ENCODE measurements around the gene ART4. TPM values are rescaled to one million over a fixed set of nuclear protein-coding genes. Genes with fewer than 3 reads are reported as not detected.
A peak's percentile ranks its signal among the peaks of the same experiment; 100 is the strongest.

ART4 gene
- total RNA-seq, 1 donor from 2014 or later: 1.9 TPM

DNA sequence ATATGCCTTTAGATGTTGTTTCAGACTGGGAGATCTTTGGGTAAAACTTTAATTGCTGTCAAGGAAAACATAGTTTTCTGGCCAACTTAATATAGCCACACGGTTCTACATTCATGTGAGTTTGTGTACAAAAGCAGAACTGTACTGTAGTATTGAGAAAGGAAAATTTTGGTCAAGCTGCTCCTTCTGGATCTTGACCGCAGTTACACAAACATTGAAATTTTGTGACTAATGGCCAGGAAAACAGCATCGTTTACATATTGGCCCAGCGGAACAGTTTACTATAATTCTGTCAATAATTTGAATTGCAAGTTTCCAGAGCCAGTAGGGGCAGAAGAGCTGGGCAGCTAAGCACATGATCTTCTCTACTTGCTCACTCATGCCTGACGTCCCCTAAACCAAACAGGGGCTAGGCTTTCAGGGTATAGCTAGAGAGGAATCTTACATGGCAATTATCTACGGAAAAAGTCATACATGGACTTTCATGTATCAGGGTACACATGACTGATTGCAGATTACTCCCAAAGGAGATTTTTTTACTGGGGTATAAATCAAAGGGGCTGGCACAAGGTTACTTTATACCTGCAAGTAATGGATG lies 11.4 kb upstream of the ART4 start:
- DNase-seq (ENCODE audit: low spot score): no peak
- intact Hi-C loops (cut with DNase I): no loop called here

DNA sequence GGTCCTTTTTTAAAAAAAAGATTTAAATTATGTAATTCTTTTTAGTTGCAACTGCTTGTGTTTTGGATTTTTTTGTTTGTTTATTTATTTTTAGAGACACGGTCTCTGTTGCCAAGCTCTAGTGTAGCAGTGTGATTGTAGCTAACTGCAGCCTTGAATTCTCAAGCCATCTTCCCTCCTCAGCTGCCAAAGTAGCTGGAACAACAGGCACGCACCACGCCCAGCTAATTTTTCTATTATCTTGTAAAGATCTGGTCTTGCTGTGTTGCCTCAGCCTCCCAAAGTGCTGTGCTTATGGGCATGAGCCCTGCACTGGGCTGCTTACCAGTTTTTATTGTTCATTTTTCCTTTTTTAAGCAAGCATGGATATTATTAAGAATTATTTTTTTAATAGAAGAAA lies 10.6 kb upstream of the ART4 start:
- DNase-seq (ENCODE audit: low spot score): no peak
- intact Hi-C loops (cut with DNase I): no loop called here

DNA sequence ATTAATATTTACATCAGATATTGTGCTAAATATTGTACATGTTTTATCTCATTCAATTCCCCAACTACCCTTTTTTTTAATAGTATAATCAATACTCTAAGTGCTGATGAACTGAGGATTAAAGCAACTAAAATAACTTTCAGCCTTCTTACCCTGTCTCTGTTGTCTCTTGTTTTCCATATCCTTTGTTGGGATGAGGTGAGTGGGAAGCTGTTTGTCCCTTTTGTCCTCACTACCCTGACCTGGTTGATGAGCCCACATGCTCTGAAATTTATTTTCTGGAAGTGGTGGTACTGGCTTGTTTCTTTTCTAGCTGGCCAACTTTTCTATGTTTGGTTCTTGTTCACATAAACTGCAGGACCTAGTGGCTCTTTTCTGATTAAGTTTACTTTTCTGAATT lies 9.6 kb upstream of the ART4 start:
- DNase-seq (ENCODE audit: low spot score): no peak
- intact Hi-C loops (cut with DNase I): no loop called here

DNA sequence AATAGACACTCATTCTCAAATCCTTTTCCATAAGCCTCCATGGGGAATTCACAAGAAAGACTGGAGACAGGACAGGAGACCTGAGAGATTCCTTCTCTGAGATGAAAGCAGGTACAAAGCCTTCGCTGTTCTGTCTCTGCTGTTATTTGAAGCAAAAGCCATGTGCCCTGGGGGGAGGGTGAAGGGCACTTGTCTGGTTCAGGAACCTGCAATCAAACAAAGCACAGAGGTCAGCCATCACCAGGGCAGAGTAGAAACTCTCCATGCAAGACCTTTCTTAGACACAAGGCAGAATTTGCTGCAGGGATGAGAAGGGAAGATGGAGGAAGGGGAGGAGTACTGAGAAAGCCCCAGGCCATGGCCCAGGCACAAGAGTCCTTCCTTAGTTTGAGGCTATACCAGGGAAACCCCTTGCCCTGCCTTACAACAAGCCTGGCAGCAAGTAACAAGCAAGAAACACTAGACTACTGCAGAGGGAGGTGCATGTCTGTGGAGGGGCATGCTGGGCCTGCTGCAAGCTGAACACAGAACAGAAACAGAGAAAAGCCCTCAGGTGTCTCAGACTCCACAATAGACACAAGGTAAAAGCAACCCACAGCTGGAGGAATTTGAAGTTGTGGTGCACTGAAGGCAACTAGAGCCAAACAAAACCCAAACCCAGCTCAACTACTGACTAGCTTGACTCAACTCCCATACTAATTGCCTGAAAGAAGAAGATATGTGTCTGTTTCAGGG lies 7.8 kb upstream of the ART4 start:
- no peak for DNase-seq (ENCODE audit: low spot score)
- intact Hi-C loops (cut with DNase I): loop anchor here (2.0 kb wide), 1 partner anchor 40 kb away; no protein-coding TSS in a partner anchor

DNA sequence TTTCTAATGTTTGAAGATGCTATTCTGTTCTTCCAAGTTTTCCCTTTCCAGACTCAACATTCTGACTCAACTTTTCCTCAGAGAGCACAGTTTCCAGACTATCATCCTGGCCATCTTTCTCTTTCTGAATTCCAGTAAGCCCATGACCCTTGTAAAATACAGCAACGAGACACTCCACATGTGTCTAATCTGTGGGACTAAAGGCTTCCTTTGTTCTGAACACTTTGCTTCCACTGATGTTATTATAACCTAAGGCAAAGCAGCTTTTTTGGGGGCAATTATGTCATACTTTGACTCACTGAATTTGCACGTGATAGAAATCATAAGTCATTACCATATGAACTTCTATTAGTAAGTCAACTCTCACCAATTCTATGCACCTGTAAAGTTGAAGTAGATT lies 6.3 kb upstream of the ART4 start:
- DNase-seq (ENCODE audit: low spot score): no peak
- intact Hi-C loops (cut with DNase I): loop anchor here (2.0 to 10.0 kb wide), 5 partner anchors 41 to 425 kb away; no protein-coding TSS in a partner anchor

DNA sequence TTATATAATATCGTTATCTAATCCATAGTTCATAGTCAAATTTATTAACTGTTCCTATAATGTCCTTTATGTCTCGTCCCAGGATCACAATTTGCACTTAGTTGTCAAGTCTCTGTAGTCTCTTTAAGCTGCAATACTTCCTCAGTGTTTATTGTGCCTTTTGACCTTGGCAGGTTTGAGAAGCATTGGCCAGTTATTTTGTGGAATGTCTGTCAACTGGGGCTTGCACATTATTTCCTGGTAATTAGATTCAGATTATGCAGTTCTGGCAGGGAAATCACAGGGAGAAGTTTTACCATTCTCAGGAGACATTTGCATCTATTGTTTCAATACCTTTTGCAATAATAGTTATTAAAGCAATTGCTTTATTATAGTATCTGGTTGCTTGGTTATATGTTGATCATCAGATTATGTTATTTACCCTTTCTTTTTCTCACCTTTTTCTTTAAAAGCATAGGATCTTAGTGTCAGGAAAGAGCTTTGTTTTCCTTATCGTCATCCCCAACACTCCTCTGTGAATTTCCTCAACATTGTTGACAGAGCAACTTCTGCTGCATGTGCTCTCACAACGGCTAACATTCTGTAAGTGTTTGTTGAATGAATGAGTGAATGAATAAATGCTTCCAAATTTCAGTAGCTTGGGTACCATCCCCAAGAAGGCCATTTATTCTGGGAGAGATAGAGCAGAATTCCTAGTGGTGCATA lies 3.7 kb upstream of the ART4 start:
- no peak for DNase-seq (ENCODE audit: low spot score)
- intact Hi-C loops (cut with DNase I): loop anchor here (1.0 to 10.0 kb wide), 5 partner anchors 105 to 428 kb away; no protein-coding TSS in a partner anchor

DNA sequence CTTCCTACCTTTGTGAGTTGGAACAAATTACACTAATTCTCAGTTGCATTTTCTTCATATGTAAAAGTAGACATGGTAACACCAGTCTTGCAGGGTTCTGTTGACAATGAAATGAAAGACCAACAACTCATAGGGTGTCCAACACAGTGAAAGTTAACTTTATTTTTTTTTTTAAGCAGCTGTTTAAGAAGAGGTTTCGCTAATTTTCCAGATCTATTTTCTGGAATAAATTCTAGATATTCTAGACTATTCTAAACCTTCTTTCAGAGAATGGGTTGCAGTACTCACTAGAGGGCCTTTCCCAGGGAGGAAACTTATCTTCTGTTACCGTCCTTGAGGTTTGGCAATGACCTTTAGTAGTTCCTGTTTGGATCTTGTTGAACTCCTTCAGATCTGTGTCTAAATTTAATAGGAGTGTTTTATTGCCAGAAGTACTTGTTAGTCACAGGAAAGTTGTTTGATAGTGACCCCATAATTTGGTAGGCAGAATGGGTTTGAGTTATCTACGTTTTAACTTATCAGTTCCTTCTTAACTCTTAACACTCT lies 2.8 kb upstream of the ART4 start:
- no peak for DNase-seq (ENCODE audit: low spot score)
- intact Hi-C loops (cut with DNase I): loop anchor here (1.0 to 10.0 kb wide), 5 partner anchors 106 to 429 kb away; no protein-coding TSS in a partner anchor

DNA sequence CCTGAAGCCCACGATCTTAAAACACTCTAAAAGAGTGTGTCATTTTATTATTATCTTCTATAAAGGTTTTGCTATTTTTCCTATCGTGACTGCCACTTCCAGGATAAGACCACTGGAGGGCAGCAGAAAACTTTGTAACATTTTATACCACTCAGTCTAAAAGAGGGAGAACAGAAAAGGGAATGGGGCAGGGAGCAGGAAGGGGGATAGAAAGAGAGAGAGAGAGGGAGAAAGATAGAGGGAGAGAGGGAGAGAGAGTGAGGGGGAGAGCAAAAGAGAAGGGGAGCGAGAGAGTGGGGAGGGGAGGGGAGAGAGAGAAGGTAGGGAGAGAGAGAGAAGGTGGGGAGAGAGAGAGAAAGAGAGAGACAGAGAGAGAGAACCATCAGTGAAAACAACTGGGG lies 2.0 kb upstream of the ART4 start:
- DNase-seq (ENCODE audit: low spot score): no peak
- intact Hi-C loops (cut with DNase I): loop anchor here (5.0 to 10.0 kb wide), 4 partner anchors 107 to 429 kb away; no protein-coding TSS in a partner anchor

DNA sequence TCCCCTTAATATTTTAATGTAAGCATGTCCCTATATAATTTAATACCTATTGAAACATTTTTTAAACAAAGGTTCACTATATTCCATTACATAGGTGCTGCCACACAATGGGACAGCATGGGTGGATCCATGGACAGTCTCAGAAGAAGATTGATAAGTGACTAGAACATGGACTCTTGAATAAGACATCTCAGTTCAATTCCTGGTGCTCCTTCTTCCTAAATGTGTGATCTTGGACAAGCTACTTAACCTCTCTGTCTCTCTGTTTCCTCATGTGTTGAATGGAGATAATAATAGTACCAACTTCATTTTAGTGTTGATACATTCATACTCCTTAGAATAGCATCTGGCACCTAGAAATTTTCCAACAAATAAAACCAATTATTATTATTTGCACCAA lies 1.1 kb upstream of the ART4 start:
- DNase-seq (ENCODE audit: low spot score): no peak
- intact Hi-C loops (cut with DNase I): loop anchor here (5.0 to 10.0 kb wide), 4 partner anchors 42 to 430 kb away; partner anchors contain the start of genes C12orf60 and WBP11

DNA sequence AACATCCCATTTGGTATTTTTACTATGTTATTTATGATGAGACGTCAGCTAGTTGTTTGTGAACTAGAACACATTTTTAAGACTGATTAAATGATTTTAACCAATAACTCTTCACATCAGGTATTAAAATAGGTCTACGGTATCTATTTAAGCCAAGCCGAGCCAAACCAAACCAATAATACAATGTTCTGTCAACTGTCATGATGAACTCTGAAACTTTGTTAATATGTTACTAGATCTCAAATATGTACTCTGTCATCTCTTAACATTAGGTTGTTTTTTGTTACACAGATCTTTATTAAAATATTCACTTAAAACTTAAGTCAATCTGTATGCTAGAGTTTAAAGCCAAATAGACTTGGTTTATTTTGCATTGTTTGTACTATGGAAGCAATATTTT lies 1.0 kb downstream of the ART4 start:
- intact Hi-C loops (cut with DNase I): loop anchor here (2.0 to 10.0 kb wide), 5 partner anchors 40 to 432 kb away; partner anchors contain the start of genes C12orf60 and WBP11
- DNase-seq (ENCODE audit: low spot score): no peak

DNA sequence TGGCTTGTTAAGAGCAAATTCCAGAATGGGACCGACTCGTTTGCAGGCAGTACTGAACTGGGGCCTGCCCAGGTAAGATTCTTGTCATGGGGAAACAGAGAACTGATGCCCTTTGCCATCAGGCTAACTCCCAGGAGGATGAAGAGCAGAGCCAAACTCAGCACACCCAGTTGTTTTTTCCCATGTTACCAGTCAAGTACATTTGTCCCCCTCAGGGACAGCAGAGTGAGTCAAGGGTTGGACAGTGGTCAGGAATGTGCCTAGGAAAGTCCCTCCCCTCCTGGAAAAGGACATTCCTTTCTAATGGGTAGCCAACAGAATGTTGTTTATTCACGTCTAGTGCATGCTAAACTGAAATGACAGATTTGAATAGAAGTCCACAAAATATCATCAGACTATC lies 1.6 kb downstream of the ART4 start:
- peak; percentile 78 for DNase-seq (ENCODE audit: low spot score)
- intact Hi-C loops (cut with DNase I): loop anchor here (2.0 to 10.0 kb wide), 5 partner anchors 39 to 433 kb away; partner anchors contain the start of genes C12orf60 and WBP11

DNA sequence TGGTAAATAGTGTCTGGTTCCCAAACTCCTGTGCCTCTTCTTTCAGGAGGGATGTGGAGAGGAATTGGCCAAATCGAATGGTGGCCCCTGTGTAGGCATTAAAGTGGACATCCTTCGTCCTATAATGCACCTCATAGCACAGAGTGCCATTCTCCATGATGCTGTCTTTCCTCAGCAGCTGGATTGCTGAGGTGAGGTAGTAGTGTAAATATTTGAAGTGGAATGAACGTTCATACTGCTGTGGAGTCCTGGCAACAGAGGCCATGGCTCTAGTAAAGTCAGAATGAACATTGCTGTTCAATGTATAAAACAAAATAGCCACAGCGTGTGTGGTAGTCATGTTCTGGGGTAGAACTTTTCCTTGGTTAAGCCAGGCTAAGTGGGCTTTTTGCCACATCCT lies 2.7 kb downstream of the ART4 start:
- intact Hi-C loops (cut with DNase I): loop anchor here (5.0 to 10.0 kb wide), 4 partner anchors 38 to 434 kb away; partner anchors contain the start of genes C12orf60 and WBP11
- no peak for DNase-seq (ENCODE audit: low spot score)

DNA sequence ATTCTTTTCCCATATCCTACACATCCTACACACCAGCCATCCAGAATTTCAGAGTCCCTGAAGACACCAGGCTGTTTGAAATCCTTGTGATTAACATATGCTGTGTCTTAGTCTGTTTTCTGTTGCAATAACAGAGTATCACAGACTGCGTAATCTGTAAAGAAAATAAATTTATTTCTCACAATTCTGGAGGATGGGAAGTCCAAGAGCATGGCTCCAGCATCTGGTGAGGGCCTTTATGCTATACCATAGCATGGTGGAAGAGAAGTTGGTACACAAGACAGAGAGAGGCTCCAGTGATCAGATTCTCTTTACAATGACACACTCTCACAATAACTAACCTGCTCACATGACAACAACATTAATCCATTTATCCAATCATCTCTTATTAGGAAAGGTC lies 4.1 kb downstream of the ART4 start:
- no peak for DNase-seq (ENCODE audit: low spot score)
- intact Hi-C loops (cut with DNase I): no loop called here

DNA sequence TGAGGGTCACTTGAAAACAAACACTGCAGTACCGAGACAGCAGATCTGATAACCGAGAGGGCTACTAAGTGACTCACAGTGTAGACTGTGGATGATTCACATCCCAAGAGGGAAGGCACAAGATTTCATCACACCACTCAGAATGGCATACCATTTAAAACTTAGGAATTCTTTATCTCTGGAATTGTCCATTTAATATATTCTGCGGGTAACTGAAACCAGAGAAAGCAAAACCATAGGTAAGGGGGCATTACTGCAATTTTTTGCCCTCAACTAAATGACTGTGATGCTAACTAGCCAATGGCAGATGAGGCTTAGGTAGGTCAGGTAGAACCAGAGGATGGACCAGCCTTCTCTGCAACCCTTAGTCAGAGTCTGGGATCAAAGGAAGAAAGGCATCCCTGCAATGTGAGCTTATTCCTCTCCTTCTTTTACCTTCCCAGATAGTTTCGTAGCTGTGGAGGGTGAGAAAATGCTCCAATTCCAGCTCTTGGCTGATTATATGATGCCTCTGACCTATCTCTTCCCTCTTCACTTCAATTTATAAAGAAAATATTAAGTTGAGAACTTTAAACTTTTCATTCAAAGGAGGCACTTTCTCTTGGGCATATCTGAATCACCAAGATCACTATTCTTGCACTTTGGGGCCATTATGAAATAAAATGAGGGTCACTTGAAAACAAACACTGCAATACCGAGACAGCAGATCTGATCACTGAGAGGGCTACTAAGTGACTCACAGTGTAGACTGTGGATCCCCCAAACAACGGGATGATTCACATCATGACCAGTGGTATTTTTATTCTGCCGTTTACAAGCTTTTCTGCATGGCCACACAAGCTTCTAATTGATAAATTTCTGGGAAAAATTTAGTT lies 6.8 kb downstream of the ART4 start:
- DNase-seq (ENCODE audit: low spot score): no peak
- intact Hi-C loops (cut with DNase I): no loop called here

DNA sequence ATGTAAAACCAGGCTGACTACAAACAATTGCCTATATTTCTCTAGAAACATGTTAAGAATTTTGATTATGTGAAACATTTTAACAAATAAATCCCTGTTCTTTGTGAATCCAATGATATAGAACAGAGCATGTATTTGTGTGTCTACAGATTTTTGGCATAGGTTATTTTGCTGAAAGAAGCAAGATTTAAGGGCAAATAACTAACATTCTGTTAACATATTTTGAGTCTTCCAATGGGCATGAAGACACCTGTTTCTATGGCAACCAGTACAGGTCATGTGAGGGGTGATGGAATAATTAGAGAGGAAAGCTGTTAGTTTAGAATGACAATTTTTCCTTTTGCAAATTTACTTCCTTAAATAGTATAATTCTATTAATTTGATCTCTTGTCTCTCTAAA lies 8.8 kb downstream of the ART4 start:
- DNase-seq (ENCODE audit: low spot score): no peak
- intact Hi-C loops (cut with DNase I): no loop called here

DNA sequence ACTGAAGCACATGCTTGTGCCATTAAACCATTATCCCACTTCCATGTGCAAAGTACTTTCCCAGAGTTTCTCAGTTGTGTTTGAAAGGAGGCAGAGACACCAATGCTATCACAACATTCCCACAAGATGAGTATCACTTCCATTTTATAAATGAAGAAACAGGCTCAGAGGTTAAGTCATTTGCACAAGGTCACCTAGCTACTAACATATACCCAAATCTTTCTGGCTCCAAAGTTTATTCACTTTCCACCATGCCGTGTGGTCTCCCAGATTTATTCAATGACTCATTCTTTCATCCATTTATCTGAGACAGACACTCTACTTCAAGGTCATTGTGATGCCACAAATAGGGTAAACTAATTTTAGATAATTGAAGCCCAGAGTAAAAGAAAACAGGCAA lies 9.4 kb downstream of the ART4 start:
- no peak for DNase-seq (ENCODE audit: low spot score)
- intact Hi-C loops (cut with DNase I): no loop called here

DNA sequence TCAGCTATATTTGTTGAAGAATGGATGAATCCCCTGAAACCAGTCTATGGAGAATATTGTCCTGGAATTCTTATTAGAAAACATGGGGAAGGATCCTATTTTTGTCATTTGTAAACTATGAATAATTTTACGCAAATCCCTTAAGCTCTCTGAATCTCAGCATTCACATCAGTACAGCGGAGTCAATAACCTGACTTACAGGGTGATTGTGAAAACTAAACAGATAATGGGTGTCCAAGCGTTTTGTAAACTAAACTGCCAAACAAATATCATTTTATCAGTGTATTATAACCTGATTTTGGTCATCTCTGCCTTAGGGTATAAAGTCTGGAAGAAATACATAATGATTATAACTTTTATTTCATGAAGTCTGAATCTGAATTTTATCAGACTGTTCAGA lies 10.0 kb downstream of the ART4 start:
- intact Hi-C loops (cut with DNase I): no loop called here
- no peak for DNase-seq (ENCODE audit: low spot score)

DNA sequence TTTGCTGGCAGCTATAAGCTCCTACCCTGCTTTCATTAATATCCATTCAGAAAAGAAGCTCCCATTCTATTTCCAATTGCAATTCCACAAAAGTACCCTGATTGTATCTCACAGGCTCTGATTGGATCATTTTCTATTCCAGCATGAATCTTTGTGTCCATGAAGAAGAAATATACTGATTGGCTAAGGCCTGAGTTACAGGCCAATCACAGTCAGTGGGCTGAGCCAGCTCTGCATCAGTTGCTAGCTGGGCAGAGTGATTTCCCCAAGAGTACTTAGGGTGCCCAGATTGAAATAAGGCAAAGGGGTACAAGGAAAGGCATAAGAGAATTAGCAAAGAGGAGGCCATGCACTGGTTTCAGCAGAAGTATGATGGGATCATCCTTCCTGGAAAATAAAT lies 14.4 kb downstream of the ART4 start:
- DNase-seq (ENCODE audit: low spot score): no peak
- intact Hi-C loops (cut with DNase I): no loop called here

DNA sequence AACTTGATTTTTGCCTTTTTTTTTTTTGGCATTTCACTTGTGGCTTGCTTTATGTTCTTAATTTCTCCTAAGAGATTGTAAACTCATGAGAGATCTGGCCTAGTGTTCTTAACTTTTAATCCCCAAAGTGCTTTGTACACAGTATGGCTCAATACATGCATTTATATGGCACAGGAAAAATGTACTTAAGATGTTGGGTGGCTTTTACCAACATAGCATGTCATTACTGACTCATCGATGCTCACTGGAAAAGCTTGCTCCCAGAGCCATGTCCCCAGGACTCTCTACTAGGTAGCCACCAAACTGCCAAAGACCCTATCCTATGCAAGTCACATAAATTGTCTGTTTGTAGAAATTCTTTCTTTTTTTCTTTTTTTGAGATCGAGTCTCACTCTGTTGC lies 16.3 kb downstream of the ART4 start:
- no peak for DNase-seq (ENCODE audit: low spot score)
- intact Hi-C loops (cut with DNase I): no loop called here
